GM19438 (cell line): ENCODE data around the gene DBP.
"Not testable (repeated sequence)": the region's sequence is repeated elsewhere in the genome, so short reads cannot be mapped to it uniquely, and the experiment has no call there.

ENCODE experiments used
- ATAC-seq: cut with Tn5 transposase; IDR thresholded peaks from one replicate; pipeline ENCODE4 v1.9.1; 2021; ENCODE audit warnings: low read depth; ENCODE audit not compliant: unreplicated experiment

Gene DBP

GRCh38 chr19:48668761-48669160 is 31.6 kb upstream of the DBP start:
- ATAC-seq = no peak

- no peak for ATAC-seq
Measured at GRCh38 chr19:48668332-48668731, 31.2 kb upstream of the DBP start.

- no peak for ATAC-seq
Measured at GRCh38 chr19:48665786-48666185, 28.6 kb upstream of the DBP start.

DNA sequence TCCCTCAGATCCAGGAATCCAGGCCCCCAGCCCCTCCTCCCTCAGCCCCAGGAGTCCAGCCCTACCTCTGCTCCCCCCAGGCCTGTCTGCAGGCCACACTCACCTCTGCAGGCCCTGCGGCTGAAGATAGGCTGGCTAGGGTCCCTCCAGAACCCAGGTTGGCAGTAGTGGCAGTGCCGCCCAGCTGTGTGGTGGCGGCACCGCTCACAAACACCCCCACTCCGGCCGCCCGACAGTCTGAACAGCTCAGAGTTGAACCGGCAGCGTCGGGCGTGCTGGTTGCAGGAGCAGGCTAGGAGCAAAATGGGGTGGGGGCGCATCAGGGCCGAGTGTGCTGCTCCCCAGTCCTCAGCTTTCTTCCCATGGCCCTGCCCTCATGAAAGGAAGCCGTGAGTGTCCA is 27.3 kb upstream of the DBP start:
- ATAC-seq = no peak

DNA sequence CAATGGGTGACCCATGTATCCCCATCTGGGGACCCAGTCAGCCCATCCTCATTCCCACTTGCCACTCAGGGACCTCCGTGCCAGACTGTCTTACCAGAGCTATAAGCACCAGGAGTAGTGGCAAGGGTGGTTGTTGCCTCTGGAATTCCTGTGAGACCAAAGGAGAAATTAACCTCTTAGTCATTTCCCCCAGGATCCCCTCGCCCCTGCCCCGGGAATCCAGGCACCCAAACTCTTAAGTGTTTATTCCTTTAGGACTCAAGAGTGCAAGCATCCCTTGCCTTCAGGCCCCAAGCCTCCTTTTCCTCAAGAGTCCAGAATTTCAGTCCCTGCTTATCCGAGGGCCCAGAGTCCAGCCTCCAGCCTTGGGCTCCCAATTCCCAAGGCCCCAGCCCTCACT is 26.5 kb upstream of the DBP start:
- ATAC-seq = no peak

DNA sequence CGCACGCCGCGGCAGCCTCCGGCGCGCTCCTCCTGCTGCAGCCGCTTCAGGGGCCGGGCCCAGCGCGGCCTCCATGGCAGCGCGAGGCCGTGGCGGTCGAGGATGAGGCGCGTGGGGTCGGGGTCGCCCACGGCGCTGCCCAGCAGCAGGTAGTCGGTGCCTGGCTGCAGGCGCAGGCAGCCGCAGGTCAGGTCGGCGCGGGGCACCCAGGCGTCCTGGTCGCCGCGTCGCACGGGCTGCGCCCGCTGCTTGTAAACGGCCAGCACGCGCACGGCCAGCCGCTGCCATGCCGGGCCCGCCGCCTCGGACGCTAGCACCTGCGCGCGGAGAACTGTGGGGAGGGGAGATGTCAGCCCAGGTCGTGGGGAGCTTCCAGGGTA is 24.5 kb upstream of the DBP start:
- ATAC-seq = no peak

DNA sequence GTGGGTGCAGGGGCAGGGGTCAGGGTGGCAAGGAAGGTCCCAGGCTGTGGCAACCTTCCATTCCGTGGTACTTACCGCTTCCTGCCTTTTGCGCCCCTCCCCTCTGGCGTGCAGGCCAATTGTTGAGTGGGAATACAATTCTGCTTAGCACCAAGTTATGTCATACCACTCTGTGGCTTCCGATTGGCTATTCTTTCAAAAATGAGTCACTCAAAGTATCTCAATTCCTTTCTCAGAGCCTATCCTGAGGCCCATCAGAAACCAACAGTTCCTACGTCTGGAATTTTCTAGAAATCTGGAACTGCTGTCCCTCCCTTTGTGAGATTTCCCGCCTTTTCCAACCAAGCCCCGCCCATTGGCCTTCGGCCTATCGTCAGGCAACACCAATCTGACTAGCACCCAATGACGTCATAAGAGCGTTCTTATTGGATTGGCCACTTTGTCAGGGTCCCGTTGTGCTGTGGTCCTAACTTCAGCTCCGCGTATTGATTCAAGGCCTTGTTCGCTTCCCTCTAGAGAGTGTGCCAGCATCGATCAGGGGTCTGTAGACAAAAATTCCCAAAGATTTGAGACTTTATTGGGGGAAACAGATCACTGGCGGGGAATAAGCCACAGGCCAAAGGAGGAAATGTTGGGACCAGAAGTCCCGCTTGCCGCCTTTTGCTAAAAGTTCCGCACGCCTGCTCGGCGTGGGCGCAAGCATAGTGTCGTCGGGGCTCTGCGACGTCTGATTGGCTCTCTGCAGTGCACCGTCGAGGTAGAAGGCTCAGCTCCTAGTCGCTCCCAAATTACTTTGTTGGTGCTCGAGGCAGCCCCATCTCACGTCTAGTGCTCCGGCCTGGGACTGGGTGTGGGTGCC is 23.9 kb upstream of the DBP start:
- peak; percentile 80 for ATAC-seq

DNA sequence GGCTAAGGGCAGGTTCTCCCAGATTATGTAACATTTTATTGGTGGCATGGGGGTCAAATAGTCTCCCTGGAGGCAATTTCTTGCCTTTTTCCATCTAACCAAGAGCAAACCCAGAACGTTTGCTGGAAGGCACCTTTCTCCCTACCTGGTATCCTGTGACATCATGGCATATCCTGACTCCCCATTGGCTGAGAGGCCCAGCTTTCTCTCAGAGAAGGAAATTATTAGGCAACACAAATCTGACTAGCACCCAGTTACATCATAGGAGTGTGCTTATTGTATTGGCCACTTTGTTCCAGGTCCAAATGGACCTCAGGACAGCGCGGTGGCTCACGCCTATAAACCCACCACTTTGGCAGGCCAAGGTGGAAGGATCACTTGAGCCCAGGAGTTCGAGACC is 22.6 kb upstream of the DBP start:
- no peak for ATAC-seq

- ATAC-seq = no peak
Measured at GRCh38 chr19:48658483-48658882, 21.3 kb upstream of the DBP start.

- ATAC-seq = not testable (repeated sequence)
Measured at GRCh38 chr19:48657828-48658227, 20.6 kb upstream of the DBP start.

- ATAC-seq = no peak
Measured at GRCh38 chr19:48656840-48657474, 19.8 kb upstream of the DBP start.

GRCh38 chr19:48654299-48655059 is 17.3 kb upstream of the DBP start:
- no peak for ATAC-seq

GRCh38 chr19:48651683-48652048 is 14.5 kb upstream of the DBP start:
- no peak for ATAC-seq

- ATAC-seq = no peak
Measured at GRCh38 chr19:48650974-48651682, 13.9 kb upstream of the DBP start.

DNA sequence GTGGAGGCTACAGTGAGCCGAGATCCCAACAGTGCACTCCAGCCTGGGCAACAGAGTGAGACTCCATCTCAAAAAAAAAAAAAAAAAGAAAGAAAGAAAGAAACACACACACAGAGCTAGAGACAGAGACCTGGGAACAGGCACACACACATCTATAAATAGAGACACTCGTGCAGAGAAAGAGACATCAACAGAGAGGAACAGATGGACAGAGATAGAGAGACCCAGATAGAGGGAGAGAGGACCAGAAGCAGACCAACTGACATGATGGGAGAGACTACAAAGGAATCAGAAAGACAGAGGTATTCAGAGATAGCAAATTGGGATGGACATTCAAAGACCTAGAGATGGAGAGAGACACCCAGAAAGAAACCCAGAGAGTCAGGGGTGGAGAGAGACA is 11.0 kb upstream of the DBP start:
- no peak for ATAC-seq

- ATAC-seq = no peak
Measured at GRCh38 chr19:48646722-48647216, 9.6 kb upstream of the DBP start.

- ATAC-seq = no peak
Measured at GRCh38 chr19:48646001-48646721, 9.0 kb upstream of the DBP start, which contains the start of gene CA11. Gene CA11, minus strand, starts transcription at chr19:48646187. Its CDS starts 555 bp downstream, at chr19:48645632.

DNA sequence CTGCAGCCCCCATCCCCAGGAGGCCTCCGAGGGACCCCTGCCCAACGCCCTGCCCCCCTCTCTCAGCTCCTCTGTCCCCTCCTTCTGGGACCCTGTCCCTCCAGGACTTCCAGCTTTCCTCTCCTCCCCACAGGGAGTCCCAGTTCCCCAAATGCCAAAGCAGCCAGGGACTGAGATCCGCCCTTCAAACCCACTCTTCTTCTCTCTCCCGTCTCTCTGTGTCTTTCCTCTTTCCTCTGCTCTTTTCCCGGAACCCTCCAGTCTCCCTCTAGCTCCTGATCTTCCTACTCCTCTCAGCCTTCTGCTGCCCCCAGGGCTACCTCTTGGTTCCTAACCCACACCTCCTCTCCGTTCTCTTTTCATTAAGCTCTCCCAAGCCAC is 8.4 kb upstream of the DBP start:
- ATAC-seq = no peak

GRCh38 chr19:48644839-48645619 is 7.8 kb upstream of the DBP start:
- ATAC-seq = no peak
